ENCODE results near the gene PLEKHN1.
"Not testable (repeated sequence)": the region's sequence is repeated elsewhere in the genome, so short reads cannot be mapped to it uniquely, and the experiment has no call there.

The PLEKHN1 gene

DNA sequence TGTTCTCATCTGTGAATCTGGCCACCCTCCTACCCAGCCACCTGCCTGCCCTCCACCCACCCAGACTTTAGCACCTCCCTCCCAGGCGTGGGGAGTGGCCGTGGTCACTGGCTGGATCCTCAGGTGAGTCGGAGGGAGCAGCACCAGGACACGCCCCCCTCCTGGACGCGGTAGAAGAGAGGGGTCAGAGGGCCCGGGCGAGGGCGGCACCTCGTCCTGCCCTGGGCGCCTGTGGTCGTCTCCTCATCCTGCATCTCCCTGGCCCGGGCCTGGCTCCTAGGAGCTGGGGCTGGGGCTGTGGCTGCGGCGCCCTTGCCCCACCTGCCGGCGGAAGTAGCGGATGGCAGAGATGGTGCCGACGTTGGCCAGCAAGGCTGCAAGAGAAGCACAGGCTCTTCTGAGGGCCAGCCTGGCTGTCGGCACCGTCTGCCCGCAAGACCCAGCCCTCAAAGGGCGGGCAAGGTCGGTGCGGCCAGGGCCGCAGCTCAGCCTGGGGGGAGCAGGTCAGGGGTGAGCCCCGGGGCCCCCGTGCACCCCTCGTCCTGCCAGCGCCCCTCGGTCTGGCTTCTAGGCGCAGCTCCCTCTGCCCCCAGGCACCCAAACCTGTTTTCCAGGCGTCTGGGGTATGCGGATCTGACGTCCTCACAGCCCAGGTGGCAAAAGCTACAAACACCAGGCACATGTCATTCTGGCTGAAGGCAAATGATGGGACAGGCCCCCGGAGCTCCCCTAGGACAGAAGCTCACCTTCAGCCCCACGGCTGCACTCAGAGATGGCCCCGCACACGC is 9.8 kb downstream of the PLEKHN1 start:
- H3K27ac ChIP-seq (ENCODE audit: low read depth, low read length, poor library complexity, severe bottlenecking): no peak overlapping the region

GRCh38 chr1:976791-977190 is 10.5 kb downstream of the PLEKHN1 start:
- not testable (repeated sequence) for H3K4me1 ChIP-seq (ENCODE audit: insufficient read depth, low read length, severe bottlenecking); H3K36me3 ChIP-seq (ENCODE audit: insufficient read depth, low read length); H4K20me1 ChIP-seq (ENCODE audit: insufficient read depth, low read length); H2AFZ ChIP-seq (ENCODE audit: low read length); H3K4me3 ChIP-seq (ENCODE audit: low read depth, low read length, poor library complexity, severe bottlenecking); H3F3A ChIP-seq (ENCODE audit: insufficient read depth, low read length); H3K27ac ChIP-seq (ENCODE audit: low read depth, low read length, poor library complexity, severe bottlenecking); H3K79me2 ChIP-seq (ENCODE audit: insufficient read depth, low read length); H3K4me2 ChIP-seq (ENCODE audit: low read length); H3K9me3 ChIP-seq (ENCODE audit: low read length); H3K9ac ChIP-seq (ENCODE audit: low read length); H3K27me3 ChIP-seq (ENCODE audit: insufficient read depth, low read length); H3K9me2 ChIP-seq (ENCODE audit: low read depth, low read length)

More for the DNA sequence above, 9.8 kb downstream of the PLEKHN1 start:
- peak overlapping the region; percentile 19 for H3K4me3 ChIP-seq (ENCODE audit: low read depth, low read length, poor library complexity, severe bottlenecking)
- no peak for TF ChIP-seq EZH2 (IDR thresholded peaks at IDR 0.05; ENCODE audit: borderline replicate concordance, low read length)
- TF ChIP-seq, protein P1, sequence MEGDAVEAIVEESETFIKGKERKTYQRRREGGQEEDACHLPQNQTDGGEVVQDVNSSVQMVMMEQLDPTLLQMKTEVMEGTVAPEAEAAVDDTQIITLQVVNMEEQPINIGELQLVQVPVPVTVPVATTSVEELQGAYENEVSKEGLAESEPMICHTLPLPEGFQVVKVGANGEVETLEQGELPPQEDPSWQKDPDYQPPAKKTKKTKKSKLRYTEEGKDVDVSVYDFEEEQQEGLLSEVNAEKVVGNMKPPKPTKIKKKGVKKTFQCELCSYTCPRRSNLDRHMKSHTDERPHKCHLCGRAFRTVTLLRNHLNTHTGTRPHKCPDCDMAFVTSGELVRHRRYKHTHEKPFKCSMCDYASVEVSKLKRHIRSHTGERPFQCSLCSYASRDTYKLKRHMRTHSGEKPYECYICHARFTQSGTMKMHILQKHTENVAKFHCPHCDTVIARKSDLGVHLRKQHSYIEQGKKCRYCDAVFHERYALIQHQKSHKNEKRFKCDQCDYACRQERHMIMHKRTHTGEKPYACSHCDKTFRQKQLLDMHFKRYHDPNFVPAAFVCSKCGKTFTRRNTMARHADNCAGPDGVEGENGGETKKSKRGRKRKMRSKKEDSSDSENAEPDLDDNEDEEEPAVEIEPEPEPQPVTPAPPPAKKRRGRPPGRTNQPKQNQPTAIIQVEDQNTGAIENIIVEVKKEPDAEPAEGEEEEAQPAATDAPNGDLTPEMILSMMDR (IDR thresholded peaks at IDR 0.05; ENCODE audit: low read length): peak; percentile 57
- H3K27me3 ChIP-seq (ENCODE audit: insufficient read depth, low read length): peaks cover 6% of the 10 kb centered on the region; the same call in 1 of the 2 replicates
- no peaks in the 10 kb centered on the region for H3K9me3 ChIP-seq (ENCODE audit: low read length)
- no peaks in the 10 kb centered on the region for H4K20me1 ChIP-seq (ENCODE audit: insufficient read depth, low read length)
- peak overlapping the region; percentile 39; the same call in 1 of the 2 replicates for H3K4me2 ChIP-seq (ENCODE audit: low read length)
- H3F3A ChIP-seq (ENCODE audit: insufficient read depth, low read length): no peaks in the 10 kb centered on the region
- H3K36me3 ChIP-seq (ENCODE audit: insufficient read depth, low read length): no peaks in the 10 kb centered on the region
- H2AFZ ChIP-seq (ENCODE audit: low read length): no peak overlapping the region
- H3K9ac ChIP-seq (ENCODE audit: low read length): no peak overlapping the region
- H3K79me2 ChIP-seq (ENCODE audit: insufficient read depth, low read length): no peaks in the 10 kb centered on the region
- H3K4me1 ChIP-seq (ENCODE audit: insufficient read depth, low read length, severe bottlenecking): peaks cover 7% of the 10 kb centered on the region
- H3K9me2 ChIP-seq (ENCODE audit: low read depth, low read length): no peaks in the 10 kb centered on the region

DNA sequence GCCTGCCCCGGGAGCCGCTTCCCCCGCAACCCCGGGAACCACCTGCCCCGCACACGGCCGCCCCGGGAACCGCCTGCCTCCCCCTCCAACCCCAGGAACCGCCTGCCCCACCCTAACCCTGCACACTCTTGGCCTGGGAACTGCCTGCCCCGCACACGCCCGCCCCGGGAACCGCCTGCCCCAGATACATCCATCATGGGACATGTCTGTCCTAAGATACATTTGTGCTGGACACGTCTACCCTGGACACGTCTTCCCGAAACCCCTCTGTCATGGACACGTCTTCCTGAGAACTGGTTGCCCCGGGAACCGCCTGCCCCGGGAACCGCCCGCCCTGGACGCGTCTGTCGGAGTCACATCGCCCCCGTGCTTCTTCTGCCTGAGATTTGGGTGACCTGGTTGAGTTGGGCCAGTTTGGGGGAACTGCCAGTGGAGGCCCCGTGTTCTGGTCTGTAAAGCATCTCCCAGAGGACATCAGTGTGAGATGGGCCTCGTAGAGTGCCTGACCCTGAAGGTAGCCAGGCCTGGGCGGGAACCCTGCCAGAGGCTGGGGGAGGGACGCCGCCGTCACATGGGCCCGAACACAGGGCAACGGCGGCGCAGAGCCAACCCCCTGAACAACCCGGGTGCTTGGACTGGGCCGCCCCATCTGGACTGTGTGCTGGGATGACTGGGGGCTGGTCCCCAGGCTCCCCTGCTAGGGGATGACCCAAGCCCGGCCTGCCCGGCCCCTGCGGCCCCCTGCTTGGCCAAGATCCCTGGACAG is 12.0 kb downstream of the PLEKHN1 start:
- TF ChIP-seq, protein P1 (IDR thresholded peaks at IDR 0.05; ENCODE audit: low read length): no peak
- no peak for TF ChIP-seq EZH2 (IDR thresholded peaks at IDR 0.05; ENCODE audit: borderline replicate concordance, low read length)
- Histone ChIP-seq H3K36me3 (ENCODE audit: insufficient read depth, low read length) (no peaks in the 10 kb centered on the region), H3K4me2 (ENCODE audit: low read length) (no peak overlapping the region), H3K4me1 (ENCODE audit: insufficient read depth, low read length, severe bottlenecking) (peaks cover 7% of the 10 kb centered on the region), H2AFZ (ENCODE audit: low read length) (no peak overlapping the region), H3K27ac (ENCODE audit: low read depth, low read length, poor library complexity, severe bottlenecking) (no peak overlapping the region), H3K27me3 (ENCODE audit: insufficient read depth, low read length) (peaks cover 6% of the 10 kb centered on the region; the same call in 1 of the 2 replicates), H3K79me2 (ENCODE audit: insufficient read depth, low read length) (no peaks in the 10 kb centered on the region), H3K4me3 (ENCODE audit: low read depth, low read length, poor library complexity, severe bottlenecking) (no peak overlapping the region), H4K20me1 (ENCODE audit: insufficient read depth, low read length) (no peaks in the 10 kb centered on the region), H3K9me3 (ENCODE audit: low read length) (no peaks in the 10 kb centered on the region), H3F3A (ENCODE audit: insufficient read depth, low read length) (no peaks in the 10 kb centered on the region), H3K9ac (ENCODE audit: low read length) (no peak overlapping the region), H3K9me2 (ENCODE audit: low read depth, low read length) (no peaks in the 10 kb centered on the region)
